ENCODE data around the gene KCTD1. TPM values are rescaled to one million over a fixed set of nuclear protein-coding genes. Genes with fewer than 3 reads are reported as not detected.

Gene KCTD1
- total RNA-seq, 1 donor from 2014 or later, result 3.7 TPM

DNA sequence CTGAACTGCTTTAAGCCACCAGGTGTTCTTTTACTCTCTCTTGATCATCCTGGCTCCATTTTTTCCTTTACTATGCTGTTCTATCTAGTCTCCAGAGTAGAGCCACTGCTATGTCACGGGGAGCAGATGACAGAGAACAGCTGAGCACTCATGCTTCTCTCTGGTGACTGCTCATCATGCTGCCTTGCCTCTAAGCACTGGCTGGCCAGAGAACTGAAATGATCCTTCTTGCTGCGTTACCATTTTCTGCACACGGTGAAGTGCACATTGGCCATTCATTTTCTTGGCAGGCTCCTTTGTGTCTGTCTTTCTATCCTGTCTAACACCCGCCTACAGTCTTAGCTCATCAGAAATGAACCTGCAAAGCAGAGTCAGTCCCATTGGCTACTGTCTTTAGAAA lies 86.0 kb downstream of the KCTD1 start:
- H3K9ac ChIP-seq (ENCODE audit: low read depth in 1 of 3, low read length in 3 of 3), result no peak overlapping the region
- H3K27ac ChIP-seq (ENCODE audit: low read depth, low read length), result no peak overlapping the region
- H3K9me3 ChIP-seq (ENCODE audit: control insufficient read depth in 3 of 3, low read length in 3 of 3), result no peaks in the 10 kb centered on the region
- no peak overlapping the region for H3K4me3 ChIP-seq (ENCODE audit: low read length in 3 of 3)
- H3K4me1 ChIP-seq (ENCODE audit: control insufficient read depth in 3 of 3, insufficient read depth in 3 of 3, low read length in 3 of 3), result no peaks in the 10 kb centered on the region
- H3K27me3 ChIP-seq (ENCODE audit: control insufficient read depth in 3 of 3, insufficient read depth in 3 of 3, low read length in 3 of 3), result no peaks in the 10 kb centered on the region
- H3K36me3 ChIP-seq (ENCODE audit: control insufficient read depth in 3 of 3, insufficient read depth in 3 of 3, low read length in 3 of 3), result peaks cover 7 to 11% (median 8%) of the 10 kb centered on the region in 3 donors

DNA sequence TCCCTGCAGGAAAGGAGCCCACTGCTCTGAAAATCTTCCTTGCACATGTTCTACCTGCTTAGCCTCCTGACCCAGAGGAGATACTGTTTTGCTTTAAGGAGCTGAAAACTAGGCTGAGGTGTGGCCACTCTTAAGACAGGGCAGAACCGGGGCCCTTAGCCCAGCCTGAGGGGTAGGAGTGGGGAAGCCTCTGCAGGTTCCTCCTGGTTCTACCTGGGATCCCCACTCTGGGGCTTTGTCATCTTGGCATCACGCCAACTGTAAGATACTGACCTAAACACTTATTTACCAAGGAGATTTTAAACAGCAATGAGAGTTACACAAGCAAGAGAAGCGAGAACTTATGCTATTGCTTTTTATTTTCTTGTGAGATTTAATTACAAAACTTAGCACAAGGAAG lies 86.9 kb downstream of the KCTD1 start:
- no peak overlapping the region for H3K4me3 ChIP-seq (ENCODE audit: low read length in 3 of 3)
- no peaks in the 10 kb centered on the region for H3K9me3 ChIP-seq (ENCODE audit: control insufficient read depth in 3 of 3, low read length in 3 of 3)
- no peak overlapping the region for H3K27ac ChIP-seq (ENCODE audit: low read depth, low read length)
- H3K27me3 ChIP-seq (ENCODE audit: control insufficient read depth in 3 of 3, insufficient read depth in 3 of 3, low read length in 3 of 3), result no peaks in the 10 kb centered on the region
- no peak overlapping the region for H3K9ac ChIP-seq (ENCODE audit: low read depth in 1 of 3, low read length in 3 of 3)
- peaks cover 8 to 13% (median 9%) of the 10 kb centered on the region in 3 donors for H3K36me3 ChIP-seq (ENCODE audit: control insufficient read depth in 3 of 3, insufficient read depth in 3 of 3, low read length in 3 of 3)
- H3K4me1 ChIP-seq (ENCODE audit: control insufficient read depth in 3 of 3, insufficient read depth in 3 of 3, low read length in 3 of 3), result no peaks in the 10 kb centered on the region

- H3K9me3 ChIP-seq (ENCODE audit: control insufficient read depth in 3 of 3, low read length in 3 of 3), result no peaks in the 10 kb centered on the region
- H3K27me3 ChIP-seq (ENCODE audit: control insufficient read depth in 3 of 3, insufficient read depth in 3 of 3, low read length in 3 of 3), result no peaks in the 10 kb centered on the region
- H3K9ac ChIP-seq (ENCODE audit: low read depth in 1 of 3, low read length in 3 of 3), result no peak overlapping the region
- no peak overlapping the region for H3K27ac ChIP-seq (ENCODE audit: low read depth, low read length)
- no peaks in the 10 kb centered on the region for H3K4me1 ChIP-seq (ENCODE audit: control insufficient read depth in 3 of 3, insufficient read depth in 3 of 3, low read length in 3 of 3)
- H3K36me3 ChIP-seq (ENCODE audit: control insufficient read depth in 3 of 3, insufficient read depth in 3 of 3, low read length in 3 of 3), result peaks cover 10 to 14% (median 13%) of the 10 kb centered on the region in 3 donors
- H3K4me3 ChIP-seq (ENCODE audit: low read length in 3 of 3), result no peak overlapping the region
Measured at GRCh38 chr18:26460449-26461091, 87.8 kb downstream of the KCTD1 start.

GRCh38 chr18:26459884-26460283 lies 88.5 kb downstream of the KCTD1 start:
- Histone ChIP-seq H3K4me1 (ENCODE audit: control insufficient read depth in 3 of 3, insufficient read depth in 3 of 3, low read length in 3 of 3) (no peaks in the 10 kb centered on the region), H3K27ac (ENCODE audit: low read depth, low read length) (no peak overlapping the region), H3K36me3 (ENCODE audit: control insufficient read depth in 3 of 3, insufficient read depth in 3 of 3, low read length in 3 of 3) (peaks cover 11 to 15% (median 13%) of the 10 kb centered on the region in 3 donors), H3K27me3 (ENCODE audit: control insufficient read depth in 3 of 3, insufficient read depth in 3 of 3, low read length in 3 of 3) (no peaks in the 10 kb centered on the region), H3K4me3 (ENCODE audit: low read length in 3 of 3) (no peak overlapping the region), H3K9ac (ENCODE audit: low read depth in 1 of 3, low read length in 3 of 3) (no peak overlapping the region), H3K9me3 (ENCODE audit: control insufficient read depth in 3 of 3, low read length in 3 of 3) (no peaks in the 10 kb centered on the region)

GRCh38 chr18:26459340-26459739 lies 89.0 kb downstream of the KCTD1 start:
- H3K27ac ChIP-seq (ENCODE audit: low read depth, low read length), result no peak overlapping the region

GRCh38 chr18:26458526-26459232 lies 89.7 kb downstream of the KCTD1 start:
- Histone ChIP-seq H3K27ac (ENCODE audit: low read depth, low read length) (no peak overlapping the region), H3K4me3 (ENCODE audit: low read length in 3 of 3) (no peak overlapping the region), H3K9ac (ENCODE audit: low read depth in 1 of 3, low read length in 3 of 3) (no peak overlapping the region), H3K9me3 (ENCODE audit: control insufficient read depth in 3 of 3, low read length in 3 of 3) (no peaks in the 10 kb centered on the region), H3K4me1 (ENCODE audit: control insufficient read depth in 3 of 3, insufficient read depth in 3 of 3, low read length in 3 of 3) (no peaks in the 10 kb centered on the region), H3K36me3 (ENCODE audit: control insufficient read depth in 3 of 3, insufficient read depth in 3 of 3, low read length in 3 of 3) (peaks cover 13 to 18% (median 18%) of the 10 kb centered on the region in 3 donors), H3K27me3 (ENCODE audit: control insufficient read depth in 3 of 3, insufficient read depth in 3 of 3, low read length in 3 of 3) (no peaks in the 10 kb centered on the region)

More at GRCh38 chr18:26459340-26459739, 89.0 kb downstream of the KCTD1 start:
- Histone ChIP-seq H3K4me3 (ENCODE audit: low read length in 3 of 3) (no peak overlapping the region), H3K9ac (ENCODE audit: low read depth in 1 of 3, low read length in 3 of 3) (no peak overlapping the region), H3K9me3 (ENCODE audit: control insufficient read depth in 3 of 3, low read length in 3 of 3) (no peaks in the 10 kb centered on the region), H3K36me3 (ENCODE audit: control insufficient read depth in 3 of 3, insufficient read depth in 3 of 3, low read length in 3 of 3) (peaks cover 13 to 17% (median 13%) of the 10 kb centered on the region in 3 donors), H3K4me1 (ENCODE audit: control insufficient read depth in 3 of 3, insufficient read depth in 3 of 3, low read length in 3 of 3) (no peaks in the 10 kb centered on the region), H3K27me3 (ENCODE audit: control insufficient read depth in 3 of 3, insufficient read depth in 3 of 3, low read length in 3 of 3) (no peaks in the 10 kb centered on the region)

GRCh38 chr18:26457611-26458353 lies 90.6 kb downstream of the KCTD1 start:
- no peaks in the 10 kb centered on the region for H3K4me1 ChIP-seq (ENCODE audit: control insufficient read depth in 3 of 3, insufficient read depth in 3 of 3, low read length in 3 of 3)
- H3K27me3 ChIP-seq (ENCODE audit: control insufficient read depth in 3 of 3, insufficient read depth in 3 of 3, low read length in 3 of 3), result no peaks in the 10 kb centered on the region
- no peak overlapping the region for H3K27ac ChIP-seq (ENCODE audit: low read depth, low read length)
- H3K4me3 ChIP-seq (ENCODE audit: low read length in 3 of 3), result no peak overlapping the region
- H3K9me3 ChIP-seq (ENCODE audit: control insufficient read depth in 3 of 3, low read length in 3 of 3), result no peaks in the 10 kb centered on the region
- no peak overlapping the region for H3K9ac ChIP-seq (ENCODE audit: low read depth in 1 of 3, low read length in 3 of 3)
- peaks cover 13 to 18% (median 18%) of the 10 kb centered on the region in 3 donors for H3K36me3 ChIP-seq (ENCODE audit: control insufficient read depth in 3 of 3, insufficient read depth in 3 of 3, low read length in 3 of 3)

DNA sequence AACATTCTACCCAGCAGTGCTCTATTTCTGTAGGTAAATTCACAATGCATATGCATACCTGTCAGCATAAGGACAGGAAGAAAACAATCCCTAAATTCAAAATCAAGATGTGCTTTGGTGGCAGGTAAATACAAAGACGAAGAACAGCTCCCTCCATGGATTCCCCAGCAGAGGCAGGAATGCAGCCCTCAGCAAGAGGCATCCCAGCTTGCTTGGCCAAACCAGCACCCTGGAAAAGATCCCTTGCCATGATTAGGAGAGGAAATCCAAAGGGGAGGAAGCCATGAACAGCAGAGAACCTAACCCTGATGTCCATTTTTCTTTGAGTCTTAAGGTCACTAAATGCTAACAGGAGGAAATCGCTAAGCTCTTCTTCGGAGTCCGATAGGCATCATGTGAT lies 91.2 kb downstream of the KCTD1 start:
- Histone ChIP-seq H3K9ac (ENCODE audit: low read depth in 1 of 3, low read length in 3 of 3) (no peak overlapping the region), H3K27ac (ENCODE audit: low read depth, low read length) (no peak overlapping the region), H3K36me3 (ENCODE audit: control insufficient read depth in 3 of 3, insufficient read depth in 3 of 3, low read length in 3 of 3) (peaks cover 13 to 18% (median 18%) of the 10 kb centered on the region in 3 donors), H3K9me3 (ENCODE audit: control insufficient read depth in 3 of 3, low read length in 3 of 3) (no peaks in the 10 kb centered on the region), H3K4me3 (ENCODE audit: low read length in 3 of 3) (no peak overlapping the region), H3K4me1 (ENCODE audit: control insufficient read depth in 3 of 3, insufficient read depth in 3 of 3, low read length in 3 of 3) (no peaks in the 10 kb centered on the region), H3K27me3 (ENCODE audit: control insufficient read depth in 3 of 3, insufficient read depth in 3 of 3, low read length in 3 of 3) (no peaks in the 10 kb centered on the region)

DNA sequence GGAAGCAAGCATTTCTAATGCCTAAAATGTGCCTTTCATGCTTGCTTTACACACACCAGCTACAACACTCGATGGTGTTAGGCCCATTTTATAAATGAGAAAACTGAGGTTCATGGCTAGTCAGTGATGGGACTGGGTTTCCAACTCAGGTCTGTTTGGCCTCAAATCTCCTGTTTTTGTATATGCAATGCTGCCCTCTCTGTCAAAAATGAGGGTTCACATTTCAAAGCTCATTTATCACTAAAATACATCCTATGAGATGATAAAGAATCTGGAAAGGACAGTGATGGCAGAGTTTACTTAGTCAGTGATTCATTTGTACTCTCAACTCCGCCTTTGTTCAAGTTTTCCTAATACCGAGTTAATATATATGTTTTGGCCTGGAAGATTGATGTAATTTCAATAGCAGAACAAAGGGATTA lies 92.3 kb downstream of the KCTD1 start:
- Histone ChIP-seq H3K4me1 (ENCODE audit: control insufficient read depth in 3 of 3, insufficient read depth in 3 of 3, low read length in 3 of 3) (no peaks in the 10 kb centered on the region), H3K9ac (ENCODE audit: low read depth in 1 of 3, low read length in 3 of 3) (no peak overlapping the region), H3K9me3 (ENCODE audit: control insufficient read depth in 3 of 3, low read length in 3 of 3) (no peaks in the 10 kb centered on the region), H3K27me3 (ENCODE audit: control insufficient read depth in 3 of 3, insufficient read depth in 3 of 3, low read length in 3 of 3) (no peaks in the 10 kb centered on the region), H3K4me3 (ENCODE audit: low read length in 3 of 3) (no peak overlapping the region), H3K27ac (ENCODE audit: low read depth, low read length) (no peak overlapping the region), H3K36me3 (ENCODE audit: control insufficient read depth in 3 of 3, insufficient read depth in 3 of 3, low read length in 3 of 3) (peaks cover 13 to 18% (median 18%) of the 10 kb centered on the region in 3 donors)

DNA sequence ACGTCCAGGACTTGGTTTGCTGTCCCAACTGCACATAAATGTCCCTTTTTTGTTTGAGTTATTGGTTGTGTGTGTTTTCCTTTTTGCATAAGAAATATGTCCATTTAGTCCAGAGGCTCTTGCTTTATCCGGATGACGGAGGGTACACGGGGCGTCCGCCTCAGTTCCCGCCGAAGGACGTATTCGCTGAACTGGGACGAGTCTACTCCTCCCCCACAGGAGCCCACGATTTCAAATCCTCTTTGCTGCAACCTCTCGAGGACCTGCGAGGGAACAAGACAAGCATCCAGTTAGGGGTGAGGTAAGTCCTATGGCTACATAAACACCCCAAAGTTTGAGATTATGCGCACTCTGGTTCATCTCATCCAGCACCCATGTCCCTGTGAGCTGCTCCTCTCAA lies 92.7 kb downstream of the KCTD1 start:
- peaks cover 0 to 4% (median 0%) of the 10 kb centered on the region in 3 donors for H3K27me3 ChIP-seq (ENCODE audit: control insufficient read depth in 3 of 3, insufficient read depth in 3 of 3, low read length in 3 of 3)
- H3K36me3 ChIP-seq (ENCODE audit: control insufficient read depth in 3 of 3, insufficient read depth in 3 of 3, low read length in 3 of 3), result peaks cover 13 to 18% (median 15%) of the 10 kb centered on the region in 3 donors
- no peak overlapping the region for H3K4me3 ChIP-seq (ENCODE audit: low read length in 3 of 3)
- no peak overlapping the region for H3K9ac ChIP-seq (ENCODE audit: low read depth in 1 of 3, low read length in 3 of 3)
- no peak overlapping the region for H3K27ac ChIP-seq (ENCODE audit: low read depth, low read length)
- no peaks in the 10 kb centered on the region for H3K4me1 ChIP-seq (ENCODE audit: control insufficient read depth in 3 of 3, insufficient read depth in 3 of 3, low read length in 3 of 3)
- no peaks in the 10 kb centered on the region for H3K9me3 ChIP-seq (ENCODE audit: control insufficient read depth in 3 of 3, low read length in 3 of 3)

Data from skeletal muscle tissue (tissue), 4 donors.